ENCODE data around the gene CHURC1.

Gene CHURC1

DNA sequence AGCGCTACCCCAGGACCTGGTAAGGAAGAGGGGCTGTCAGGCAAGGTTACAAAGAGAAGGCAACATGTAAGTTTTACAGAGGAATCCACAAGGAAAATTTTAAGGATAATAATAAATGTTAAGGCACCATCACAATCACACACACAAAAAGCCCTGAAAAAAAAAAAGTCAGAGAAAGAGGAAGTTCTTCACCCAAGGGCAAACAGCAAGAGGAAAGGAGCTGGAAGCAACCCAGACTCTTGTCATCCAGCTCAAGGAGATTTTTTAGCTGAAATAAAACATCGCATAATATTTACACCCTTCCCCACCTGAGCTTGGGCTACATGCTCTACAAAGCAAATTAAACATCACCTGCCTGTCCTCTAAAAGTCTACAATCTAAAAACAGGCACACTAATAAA lies 44.1 kb upstream of the CHURC1 start (continued):
- TF ChIP-seq ZBTB1 (tag by site-specific recombination; IDR thresholded peaks at IDR 0.05) = no peak
- TF ChIP-seq ZNF658 (tag by site-specific recombination; IDR thresholded peaks at IDR 0.05) = no peak
- no peak for TF ChIP-seq ZNF654 (tag by site-specific recombination; IDR thresholded peaks at IDR 0.05; ENCODE audit: low read depth)

GRCh38 chr14:64871344-64871743 lies 42.9 kb upstream of the CHURC1 start:
- Histone ChIP-seq H3K4me3 (ENCODE audit: low read depth, low read length) (no peak overlapping the region), H3K4me1 (ENCODE audit: control insufficient read depth, insufficient read depth, low read length) (no peaks in the 10 kb centered on the region), H3K9me3 (ENCODE audit: control insufficient read depth, insufficient read depth, low read depth, low read length) (no peaks in the 10 kb centered on the region), H3K36me3 (ENCODE audit: control insufficient read depth in 2 of 2, insufficient read depth in 1 of 2, low read length in 2 of 2) (no peaks in the 10 kb centered on the region), H3K27ac (ENCODE audit: extremely low read depth, low read depth, low read length) (no peak overlapping the region)
- ChIA-PET POLR2A (no interaction called here), CTCF (no interaction called here)
- TF ChIP-seq PRDM10 (tag by site-specific recombination; IDR thresholded peaks at IDR 0.05) (0 out of 2 replicates have a peak, but pooled peaks have one; percentile 22), ZNF670 (tag by site-specific recombination; IDR thresholded peaks at IDR 0.05; ENCODE audit: low read depth) (no peak)

GRCh38 chr14:64873506-64874219 lies 40.6 kb upstream of the CHURC1 start:
- no peak overlapping the region for H3K4me3 ChIP-seq (ENCODE audit: low read depth, low read length)
- ChIA-PET CTCF (no interaction called here), POLR2A (no interaction called here)
- TF ChIP-seq ZBTB17 (tag by site-specific recombination; IDR thresholded peaks at IDR 0.05) (peak; percentile 81), ZNF747 (tag by site-specific recombination; IDR thresholded peaks at IDR 0.05) (no peak), ZNF174 (tag by site-specific recombination; IDR thresholded peaks at IDR 0.05) (no peak), MZF1 (tag by site-specific recombination; IDR thresholded peaks at IDR 0.05; ENCODE audit: borderline replicate concordance) (no peak), ZNF629 (tag by site-specific recombination; IDR thresholded peaks at IDR 0.05) (0 out of 2 replicates have a peak, but pooled peaks have one; percentile 16), MEIS1 (CRISPR knock-in tag; IDR thresholded peaks at IDR 0.05; ENCODE audit: borderline replicate concordance) (no peak), PRDM10 (tag by site-specific recombination; IDR thresholded peaks at IDR 0.05) (peak; percentile 56), ZNF16 (tag by site-specific recombination; IDR thresholded peaks at IDR 0.05; ENCODE audit: low read depth) (no peak), PRDM1 (tag by site-specific recombination; IDR thresholded peaks at IDR 0.05) (peak; percentile 36; the same call in 1 of the 2 replicates)
- TF ChIP-seq, protein P1, sequence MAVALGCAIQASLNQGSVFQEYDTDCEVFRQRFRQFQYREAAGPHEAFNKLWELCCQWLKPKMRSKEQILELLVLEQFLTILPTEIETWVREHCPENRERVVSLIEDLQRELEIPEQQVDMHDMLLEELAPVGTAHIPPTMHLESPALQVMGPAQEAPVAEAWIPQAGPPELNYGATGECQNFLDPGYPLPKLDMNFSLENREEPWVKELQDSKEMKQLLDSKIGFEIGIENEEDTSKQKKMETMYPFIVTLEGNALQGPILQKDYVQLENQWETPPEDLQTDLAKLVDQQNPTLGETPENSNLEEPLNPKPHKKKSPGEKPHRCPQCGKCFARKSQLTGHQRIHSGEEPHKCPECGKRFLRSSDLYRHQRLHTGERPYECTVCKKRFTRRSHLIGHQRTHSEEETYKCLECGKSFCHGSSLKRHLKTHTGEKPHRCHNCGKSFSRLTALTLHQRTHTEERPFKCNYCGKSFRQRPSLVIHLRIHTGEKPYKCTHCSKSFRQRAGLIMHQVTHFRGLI (tag by site-specific recombination; IDR thresholded peaks at IDR 0.05) = no peak
- TF ChIP-seq, protein P2, sequence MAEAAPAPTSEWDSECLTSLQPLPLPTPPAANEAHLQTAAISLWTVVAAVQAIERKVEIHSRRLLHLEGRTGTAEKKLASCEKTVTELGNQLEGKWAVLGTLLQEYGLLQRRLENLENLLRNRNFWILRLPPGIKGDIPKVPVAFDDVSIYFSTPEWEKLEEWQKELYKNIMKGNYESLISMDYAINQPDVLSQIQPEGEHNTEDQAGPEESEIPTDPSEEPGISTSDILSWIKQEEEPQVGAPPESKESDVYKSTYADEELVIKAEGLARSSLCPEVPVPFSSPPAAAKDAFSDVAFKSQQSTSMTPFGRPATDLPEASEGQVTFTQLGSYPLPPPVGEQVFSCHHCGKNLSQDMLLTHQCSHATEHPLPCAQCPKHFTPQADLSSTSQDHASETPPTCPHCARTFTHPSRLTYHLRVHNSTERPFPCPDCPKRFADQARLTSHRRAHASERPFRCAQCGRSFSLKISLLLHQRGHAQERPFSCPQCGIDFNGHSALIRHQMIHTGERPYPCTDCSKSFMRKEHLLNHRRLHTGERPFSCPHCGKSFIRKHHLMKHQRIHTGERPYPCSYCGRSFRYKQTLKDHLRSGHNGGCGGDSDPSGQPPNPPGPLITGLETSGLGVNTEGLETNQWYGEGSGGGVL (tag by site-specific recombination; IDR thresholded peaks at IDR 0.05) = no peak
- TF ChIP-seq, protein P3, sequence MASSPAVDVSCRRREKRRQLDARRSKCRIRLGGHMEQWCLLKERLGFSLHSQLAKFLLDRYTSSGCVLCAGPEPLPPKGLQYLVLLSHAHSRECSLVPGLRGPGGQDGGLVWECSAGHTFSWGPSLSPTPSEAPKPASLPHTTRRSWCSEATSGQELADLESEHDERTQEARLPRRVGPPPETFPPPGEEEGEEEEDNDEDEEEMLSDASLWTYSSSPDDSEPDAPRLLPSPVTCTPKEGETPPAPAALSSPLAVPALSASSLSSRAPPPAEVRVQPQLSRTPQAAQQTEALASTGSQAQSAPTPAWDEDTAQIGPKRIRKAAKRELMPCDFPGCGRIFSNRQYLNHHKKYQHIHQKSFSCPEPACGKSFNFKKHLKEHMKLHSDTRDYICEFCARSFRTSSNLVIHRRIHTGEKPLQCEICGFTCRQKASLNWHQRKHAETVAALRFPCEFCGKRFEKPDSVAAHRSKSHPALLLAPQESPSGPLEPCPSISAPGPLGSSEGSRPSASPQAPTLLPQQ (tag by site-specific recombination; IDR thresholded peaks at IDR 0.05) = 0 out of 2 replicates have a peak, but pooled peaks have one; percentile 10
- no peaks in the 10 kb centered on the region for H3K4me1 ChIP-seq (ENCODE audit: control insufficient read depth, insufficient read depth, low read length)
- H3K27ac ChIP-seq (ENCODE audit: extremely low read depth, low read depth, low read length) = no peak overlapping the region
- H3K36me3 ChIP-seq (ENCODE audit: control insufficient read depth in 2 of 2, insufficient read depth in 1 of 2, low read length in 2 of 2) = no peaks in the 10 kb centered on the region
- no peaks in the 10 kb centered on the region for H3K9me3 ChIP-seq (ENCODE audit: control insufficient read depth, insufficient read depth, low read depth, low read length)

Data from HEK293 (cell line).